Erythroblast (primary cell): ENCODE data around the gene SEMA7A.

ENCODE experiments used
- GATA1 ChIP-seq: IDR thresholded peaks from 2 replicates; pipeline ENCODE4 v1.6.1; 2011; ENCODE audit warnings: low read depth, mild to moderate bottlenecking, control low read depth, low read length, moderate library complexity
- POLR2A ChIP-seq: IDR thresholded peaks from 2 replicates; pipeline ENCODE4 v1.6.1; 2011; ENCODE audit warnings: mild to moderate bottlenecking, low read length

GRCh38 chr15:74438206-74438605 is 4.4 kb upstream of the SEMA7A start:
- TF ChIP-seq POLR2A = no peak
- TF ChIP-seq GATA1 = no peak
